Activated CD4-positive, alpha-beta T cell treated with anti-CD3 and anti-CD28 coated beads for 36 hours (primary cell): ENCODE data around the gene UCHL3. TPM values are rescaled to one million over a fixed set of nuclear protein-coding genes. Genes with fewer than 3 reads are reported as not detected.

Experiments
- ATAC-seq: fragments of 200-7000 bp; cut with Tn5 transposase; one replicate; pipeline ENCODE4 v1.10.0; 2021; ENCODE audit warnings: mild to moderate bottlenecking, moderate library complexity
- CTCF ChIA-PET: fragments of 350-600 bp; sonication (Branson Sonifier 250); formaldehyde crosslinking; loops from one replicate; lab custom pipeline; 2021; ENCODE audit warnings: antibody characterized with exemption; lab: Charles Lee
- POLR2A ChIA-PET: fragments of 350-600 bp; sonication (Branson Sonifier 250); formaldehyde crosslinking; loops from one replicate; lab custom pipeline; 2021; ENCODE audit warnings: antibody characterized with exemption, inconsistent platforms; lab: Charles Lee
- DNase-seq: peaks from one replicate; pipeline ENCODE4 v3.0.0-alpha.2; 2020
- H3K27ac Mint-ChIP-seq: one replicate; pipeline ENCODE4 v1.8.0; 2021; ENCODE audit warnings: mixed read lengths
- H3K27me3 Mint-ChIP-seq: one replicate; pipeline ENCODE4 v1.8.0; 2021; ENCODE audit warnings: mixed read lengths
- H3K36me3 Mint-ChIP-seq: one replicate; pipeline ENCODE4 v1.8.0; 2021; ENCODE audit warnings: low read depth, mixed read lengths
- H3K4me1 Mint-ChIP-seq: one replicate; pipeline ENCODE4 v1.8.0; 2021; ENCODE audit warnings: mixed read lengths
- H3K4me3 Mint-ChIP-seq: one replicate; pipeline ENCODE4 v1.8.0; 2021; ENCODE audit warnings: mild to moderate bottlenecking, moderate library complexity, mixed read lengths
- H3K9me3 Mint-ChIP-seq: one replicate; pipeline ENCODE4 v1.8.0; 2021; ENCODE audit warnings: low read depth, mixed read lengths
- intact Hi-C, 2 experiments: fragments of 100-400 bp; cut with DNase I in 1 of 2; cut with micrococcal nuclease in 1 of 2; formaldehyde crosslinking; loops; one replicate each; pipeline versions ENCODE4 v1.14.2 to v1.15.1; 2022 to 2024; cut with DNase I, micrococcal nuclease
- total RNA-seq, 2 experiments: library from RNA; stranded (reverse); gene quantifications; one replicate each; pipeline ENCODE4 v1.2.3, GENCODE V29; 2021

The UCHL3 gene
- total RNA-seq, 2 experiments from 2014 or later: 42.2 to 45.3 TPM

GRCh38 chr13:75550159-75550567 lies 572 bp downstream of the UCHL3 start:
- peaks cover 48% of the 10 kb centered on the region for H3K4me1 Mint-ChIP-seq
- DNase-seq (peak; percentile 66), ATAC-seq (peak; percentile 6)
- H3K4me3 Mint-ChIP-seq: peak overlapping the region; percentile 85
- CTCF ChIA-PET: interaction anchor here (0.8 to 2.0 kb wide), 4 partner anchors 12 to 176 kb away, joined by 3 to 8 read pairs (median 4); partner anchors contain the start of gene TBC1D4
- intact Hi-C loops: loop anchor here in 1 of 2 experiments (10.0 kb wide), 1 partner anchor 215 kb away; no protein-coding TSS in a partner anchor
- no peaks in the 10 kb centered on the region for H3K27me3 Mint-ChIP-seq
- H3K27ac Mint-ChIP-seq: peak overlapping the region; percentile 95
- peaks cover 20% of the 10 kb centered on the region for H3K36me3 Mint-ChIP-seq
- H3K9me3 Mint-ChIP-seq: no peaks in the 10 kb centered on the region
- POLR2A ChIA-PET: no interaction called here

GRCh38 chr13:75554464-75554863 lies 4.9 kb downstream of the UCHL3 start:
- intact Hi-C loops: loop anchor here in 1 of 2 experiments (10.0 kb wide), 1 partner anchor 210 kb away; no protein-coding TSS in a partner anchor
- no peak overlapping the region for H3K27ac Mint-ChIP-seq
- no peak overlapping the region for H3K4me3 Mint-ChIP-seq

GRCh38 chr13:75554981-75555380 lies 5.4 kb downstream of the UCHL3 start:
- ChIA-PET CTCF (interaction anchor here (0.8 kb wide), 1 partner anchor 14 kb away, joined by 4 read pairs; no protein-coding TSS in a partner anchor), POLR2A (interaction anchor here (0.6 kb wide), 1 partner anchor 15 kb away, joined by 3 read pairs; no protein-coding TSS in a partner anchor)
- intact Hi-C loops: loop anchor here in 1 of 2 experiments (10.0 kb wide), 1 partner anchor 210 kb away; no protein-coding TSS in a partner anchor
- ATAC-seq (peak; percentile 80), DNase-seq (peak; percentile 25)
- peaks cover 66% of the 10 kb centered on the region for H3K4me1 Mint-ChIP-seq
- peak overlapping the region; percentile 62 for H3K27ac Mint-ChIP-seq
- H3K36me3 Mint-ChIP-seq: peaks cover 38% of the 10 kb centered on the region
- H3K27me3 Mint-ChIP-seq: no peaks in the 10 kb centered on the region
- no peaks in the 10 kb centered on the region for H3K9me3 Mint-ChIP-seq
- no peak overlapping the region for H3K4me3 Mint-ChIP-seq

More at GRCh38 chr13:75554464-75554863, 4.9 kb downstream of the UCHL3 start:
- no peaks in the 10 kb centered on the region for H3K27me3 Mint-ChIP-seq
- ChIA-PET POLR2A (interaction anchor here (0.6 kb wide), 1 partner anchor 15 kb away, joined by 3 read pairs; no protein-coding TSS in a partner anchor), CTCF (interaction anchor here (0.8 to 1.1 kb wide), 2 partner anchors 13 to 26 kb away, joined by 4 to 5 read pairs; no protein-coding TSS in a partner anchor)
- ATAC-seq: no peak
- H3K36me3 Mint-ChIP-seq: peaks cover 37% of the 10 kb centered on the region
- DNase-seq: no peak
- H3K4me1 Mint-ChIP-seq: peaks cover 65% of the 10 kb centered on the region
- no peaks in the 10 kb centered on the region for H3K9me3 Mint-ChIP-seq

GRCh38 chr13:75555836-75556235 lies 6.2 kb downstream of the UCHL3 start:
- intact Hi-C loops: loop anchor here in 1 of 2 experiments (10.0 kb wide), 1 partner anchor 209 kb away; no protein-coding TSS in a partner anchor
- Mint-ChIP-seq H3K4me1 (peaks cover 61% of the 10 kb centered on the region), H3K4me3 (no peak overlapping the region), H3K36me3 (peaks cover 38% of the 10 kb centered on the region), H3K27me3 (no peaks in the 10 kb centered on the region), H3K27ac (no peak overlapping the region), H3K9me3 (no peaks in the 10 kb centered on the region)
- DNase-seq: no peak
- POLR2A ChIA-PET: no interaction called here
- no peak for ATAC-seq
- CTCF ChIA-PET: no interaction called here

- intact Hi-C loops: loop anchor here in 1 of 2 experiments (10.0 kb wide), 1 partner anchor 208 kb away; no protein-coding TSS in a partner anchor
- Mint-ChIP-seq H3K36me3 (peaks cover 39% of the 10 kb centered on the region), H3K27me3 (no peaks in the 10 kb centered on the region), H3K4me1 (peaks cover 52% of the 10 kb centered on the region), H3K4me3 (no peak overlapping the region), H3K9me3 (no peaks in the 10 kb centered on the region), H3K27ac (no peak overlapping the region)
- POLR2A ChIA-PET: no interaction called here
- CTCF ChIA-PET: interaction anchor here (0.6 kb wide), 1 partner anchor 9 kb away, joined by 3 read pairs; no protein-coding TSS in a partner anchor
- ATAC-seq (no peak), DNase-seq (no peak)
These were observed 7.4 kb downstream of the UCHL3 start for GRCh38 chr13:75556961-75557360.

GRCh38 chr13:75558145-75558840 lies 8.7 kb downstream of the UCHL3 start:
- Mint-ChIP-seq H3K4me3 (no peak overlapping the region), H3K36me3 (peaks cover 37% of the 10 kb centered on the region), H3K27me3 (no peaks in the 10 kb centered on the region), H3K4me1 (peaks cover 47% of the 10 kb centered on the region), H3K27ac (peak overlapping the region; percentile 48), H3K9me3 (no peaks in the 10 kb centered on the region)
- CTCF ChIA-PET: interaction anchor here (0.7 kb wide), 1 partner anchor 1640 kb away, joined by 3 read pairs; no protein-coding TSS in a partner anchor
- intact Hi-C loops: loop anchor here (1.0 to 10.0 kb wide), 2 partner anchors 8 to 207 kb away; no protein-coding TSS in a partner anchor
- POLR2A ChIA-PET: no interaction called here
- ATAC-seq (peak; percentile 60), DNase-seq (no peak)

GRCh38 chr13:75566658-75567057 lies 17.1 kb downstream of the UCHL3 start:
- no peaks in the 10 kb centered on the region for H3K4me1 Mint-ChIP-seq
- H3K4me3 Mint-ChIP-seq: no peak overlapping the region

GRCh38 chr13:75569576-75569975 lies 20.0 kb downstream of the UCHL3 start:
- DNase-seq (no peak), ATAC-seq (no peak)
- H3K4me1 Mint-ChIP-seq: no peaks in the 10 kb centered on the region
- no peaks in the 10 kb centered on the region for H3K9me3 Mint-ChIP-seq
- POLR2A ChIA-PET: interaction anchor here (0.6 kb wide), 1 partner anchor 33 kb away, joined by 6 read pairs; no protein-coding TSS in a partner anchor
- intact Hi-C loops: no loop called here
- no peak overlapping the region for H3K27ac Mint-ChIP-seq
- peaks cover 53% of the 10 kb centered on the region for H3K36me3 Mint-ChIP-seq
- no peak overlapping the region for H3K4me3 Mint-ChIP-seq
- CTCF ChIA-PET: no interaction called here
- no peaks in the 10 kb centered on the region for H3K27me3 Mint-ChIP-seq

More at GRCh38 chr13:75566658-75567057, 17.1 kb downstream of the UCHL3 start:
- no peak for DNase-seq
- H3K36me3 Mint-ChIP-seq: peaks cover 29% of the 10 kb centered on the region
- no peak overlapping the region for H3K27ac Mint-ChIP-seq
- POLR2A ChIA-PET: no interaction called here
- intact Hi-C loops: loop anchor here in 1 of 2 experiments (1.0 kb wide), 1 partner anchor 8 kb away; no protein-coding TSS in a partner anchor
- no peaks in the 10 kb centered on the region for H3K27me3 Mint-ChIP-seq
- CTCF ChIA-PET: no interaction called here
- no peaks in the 10 kb centered on the region for H3K9me3 Mint-ChIP-seq
- ATAC-seq: no peak

- H3K27ac Mint-ChIP-seq: no peak overlapping the region
- H3K36me3 Mint-ChIP-seq: peaks cover 48% of the 10 kb centered on the region
- CTCF ChIA-PET: interaction anchor here (1.3 kb wide), 1 partner anchor 26 kb away, joined by 5 read pairs; no protein-coding TSS in a partner anchor
- intact Hi-C loops: no loop called here
- no peaks in the 10 kb centered on the region for H3K27me3 Mint-ChIP-seq
- ATAC-seq (no peak), DNase-seq (no peak)
- H3K4me1 Mint-ChIP-seq: peaks cover 10% of the 10 kb centered on the region
- POLR2A ChIA-PET: no interaction called here
- H3K4me3 Mint-ChIP-seq: no peak overlapping the region
- peaks cover 10% of the 10 kb centered on the region for H3K9me3 Mint-ChIP-seq
These were observed 29.9 kb downstream of the UCHL3 start for GRCh38 chr13:75579529-75579928.

- DNase-seq (no peak), ATAC-seq (peak; percentile 19)
- H3K27me3 Mint-ChIP-seq: no peaks in the 10 kb centered on the region
- CTCF ChIA-PET: no interaction called here
- H3K4me1 Mint-ChIP-seq: peaks cover 15% of the 10 kb centered on the region
- peaks cover 40% of the 10 kb centered on the region for H3K36me3 Mint-ChIP-seq
- no peak overlapping the region for H3K4me3 Mint-ChIP-seq
- peaks cover 13% of the 10 kb centered on the region for H3K9me3 Mint-ChIP-seq
- H3K27ac Mint-ChIP-seq: no peak overlapping the region
- POLR2A ChIA-PET: no interaction called here
- intact Hi-C loops: no loop called here
These were observed 32.5 kb downstream of the UCHL3 start for GRCh38 chr13:75581874-75582640.

GRCh38 chr13:75583091-75583490 lies 33.5 kb downstream of the UCHL3 start:
- H3K36me3 Mint-ChIP-seq: peaks cover 43% of the 10 kb centered on the region
- CTCF ChIA-PET: no interaction called here

More at GRCh38 chr13:75583091-75583490, 33.5 kb downstream of the UCHL3 start:
- H3K27ac Mint-ChIP-seq: no peak overlapping the region
- H3K27me3 Mint-ChIP-seq: no peaks in the 10 kb centered on the region
- DNase-seq: no peak
- H3K9me3 Mint-ChIP-seq: peaks cover 13% of the 10 kb centered on the region
- POLR2A ChIA-PET: no interaction called here
- intact Hi-C loops: no loop called here
- no peak for ATAC-seq
- no peak overlapping the region for H3K4me3 Mint-ChIP-seq
- H3K4me1 Mint-ChIP-seq: peaks cover 16% of the 10 kb centered on the region
